HUDEP-2 (cell line): ENCODE measurements around the gene ZNFX1.
"Not testable (repeated sequence)": the region's sequence is repeated elsewhere in the genome, so short reads cannot be mapped to it uniquely, and the experiment has no call there.

ENCODE experiments used
- DNase-seq, 76 experiments: peaks; one replicate each; lab custom pipeline; 2025; ENCODE audit not compliant: unreplicated experiment in 76 of 76; lab: John Stamatoyannopoulos, UW

Gene ZNFX1

DNA sequence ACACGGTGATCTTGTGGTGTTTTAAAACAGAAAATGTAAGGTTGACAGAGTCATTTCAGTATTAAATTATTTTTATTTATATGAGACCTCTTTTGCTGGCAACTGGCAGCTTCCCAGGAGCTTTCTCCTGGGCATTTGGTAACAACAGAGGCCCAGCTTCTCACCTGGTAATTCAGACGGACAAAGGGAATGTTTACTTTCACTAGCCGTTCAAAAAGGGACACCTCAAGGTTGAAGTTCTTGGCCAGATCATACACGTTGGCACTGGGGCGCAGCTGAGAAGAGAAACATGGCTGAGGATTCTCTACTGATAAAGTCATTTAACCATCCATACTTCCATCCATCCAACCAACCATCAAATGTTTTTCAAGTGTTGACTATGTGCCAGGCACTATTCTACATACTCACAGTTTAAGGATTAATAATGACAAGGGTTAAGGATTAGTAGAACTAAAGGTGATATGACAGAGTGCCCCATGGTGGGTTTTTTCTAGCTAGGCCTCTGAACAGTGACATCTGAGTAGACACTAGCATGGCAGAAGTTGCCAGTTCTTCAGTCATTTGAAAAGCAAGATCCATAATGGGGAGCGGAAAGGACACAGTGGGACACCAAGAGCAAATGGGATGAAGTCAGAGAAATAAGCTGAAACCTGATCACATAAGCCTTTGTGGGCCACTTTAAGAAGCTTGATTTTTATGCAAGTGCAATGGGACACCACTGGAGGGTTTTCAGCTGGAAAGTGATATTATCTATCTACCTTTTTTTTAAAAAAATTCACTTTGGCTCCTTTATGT lies 25.1 kb downstream of the ZNFX1 start:
- no peak for DNase-seq

DNA sequence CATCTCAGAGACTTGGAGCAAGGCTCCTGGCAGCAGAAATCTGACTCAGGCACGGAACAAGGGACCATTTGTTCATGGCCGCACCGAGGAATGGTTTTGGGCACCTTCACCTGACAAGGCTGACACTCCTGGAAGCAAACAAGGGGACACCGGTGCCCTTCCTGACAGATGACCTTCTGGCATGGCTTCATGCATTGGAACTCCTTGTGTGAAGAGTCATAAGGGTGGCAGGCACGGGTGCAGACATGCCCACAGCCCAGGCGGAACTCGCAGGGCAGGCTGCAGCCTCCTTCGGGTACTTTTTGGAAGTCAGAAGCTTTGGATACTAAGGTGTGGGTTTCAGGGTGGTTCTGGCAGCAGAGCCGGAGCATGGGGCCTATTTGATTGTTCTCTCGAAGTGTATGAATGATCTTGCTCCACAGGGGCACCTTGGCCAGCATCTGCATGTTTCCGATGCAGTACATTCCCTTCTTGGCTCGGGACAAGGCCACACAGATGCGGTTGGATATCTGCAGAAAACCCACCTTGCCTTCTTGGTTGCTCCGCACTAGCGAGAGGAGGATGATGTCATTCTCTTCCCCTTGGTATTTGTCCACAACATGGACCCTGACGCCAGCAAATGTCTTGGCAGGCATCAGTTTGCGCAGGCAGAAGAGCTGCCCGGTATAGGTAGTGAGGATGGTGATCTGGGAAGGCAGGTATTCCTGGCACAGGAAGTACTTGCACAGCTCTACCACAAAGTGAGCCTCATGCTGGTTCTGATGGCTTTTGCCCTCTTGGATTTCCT lies 28.8 kb downstream of the ZNFX1 start:
- no peak for DNase-seq

DNA sequence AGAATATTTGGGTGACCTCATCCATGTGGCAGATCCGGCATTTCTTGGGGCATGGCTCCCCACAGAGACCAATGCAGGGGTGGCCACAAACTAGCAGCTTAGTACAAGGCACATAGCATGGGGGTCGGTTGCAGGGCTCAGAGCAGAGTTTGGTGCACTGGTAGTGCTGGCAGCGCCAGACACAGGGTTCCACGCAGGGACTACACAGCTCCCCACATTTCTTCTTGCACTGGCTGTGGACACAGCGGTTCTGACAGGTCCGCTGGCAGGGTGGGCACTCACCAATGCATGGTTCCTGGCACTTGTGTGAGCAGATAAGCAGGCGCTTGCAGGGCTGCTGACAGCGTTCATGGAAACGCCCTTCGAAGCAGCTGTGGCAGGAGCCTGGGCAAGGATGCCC lies 29.6 kb downstream of the ZNFX1 start:
- no peak for DNase-seq

DNA sequence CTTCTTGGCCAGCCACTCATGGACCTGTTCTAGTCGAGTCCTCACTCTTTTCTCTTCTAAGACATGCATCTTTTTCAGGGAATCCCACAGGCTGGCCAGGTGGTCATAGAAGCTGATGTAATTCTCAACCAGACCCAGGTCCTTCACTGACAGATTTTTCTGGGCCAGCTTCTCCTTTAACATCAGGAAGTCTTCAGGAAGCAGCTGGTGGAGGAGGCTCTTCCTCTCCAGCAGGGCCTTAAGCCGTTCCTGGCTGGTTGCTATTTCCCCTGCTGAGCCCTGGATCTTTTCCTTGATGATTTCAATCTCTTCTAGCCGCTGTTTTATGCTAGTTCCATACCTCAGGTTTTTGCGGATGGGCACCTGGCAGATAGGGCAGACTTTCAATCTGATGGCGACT lies 30.1 kb downstream of the ZNFX1 start:
- no peak for DNase-seq

DNA sequence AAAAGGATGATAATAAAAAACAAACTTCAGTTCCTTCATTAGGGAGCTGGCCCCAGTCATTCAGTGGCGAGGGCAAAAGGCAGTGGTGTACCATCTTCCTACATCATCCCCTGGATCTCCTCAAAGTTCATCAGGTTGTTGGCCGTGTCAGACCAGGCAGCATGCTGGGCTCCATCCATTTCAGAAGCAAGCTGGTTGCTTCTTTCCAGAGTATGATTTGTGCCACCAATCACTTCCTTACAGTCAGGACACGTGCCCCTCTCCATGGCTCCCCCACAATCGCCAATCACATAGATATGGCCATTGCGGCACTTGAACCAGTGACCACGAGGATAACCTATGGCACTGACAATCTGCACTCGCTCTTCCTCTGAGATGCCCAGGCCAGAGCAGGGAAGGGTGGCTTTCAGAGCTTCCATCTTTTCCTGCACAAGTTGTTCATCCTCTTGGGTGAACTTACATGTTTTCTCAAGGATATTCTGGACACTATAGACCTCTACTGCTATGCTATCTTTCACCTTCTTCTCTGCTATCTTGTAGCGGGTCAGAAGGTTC lies 30.6 kb downstream of the ZNFX1 start:
- DNase-seq: no peak

DNA sequence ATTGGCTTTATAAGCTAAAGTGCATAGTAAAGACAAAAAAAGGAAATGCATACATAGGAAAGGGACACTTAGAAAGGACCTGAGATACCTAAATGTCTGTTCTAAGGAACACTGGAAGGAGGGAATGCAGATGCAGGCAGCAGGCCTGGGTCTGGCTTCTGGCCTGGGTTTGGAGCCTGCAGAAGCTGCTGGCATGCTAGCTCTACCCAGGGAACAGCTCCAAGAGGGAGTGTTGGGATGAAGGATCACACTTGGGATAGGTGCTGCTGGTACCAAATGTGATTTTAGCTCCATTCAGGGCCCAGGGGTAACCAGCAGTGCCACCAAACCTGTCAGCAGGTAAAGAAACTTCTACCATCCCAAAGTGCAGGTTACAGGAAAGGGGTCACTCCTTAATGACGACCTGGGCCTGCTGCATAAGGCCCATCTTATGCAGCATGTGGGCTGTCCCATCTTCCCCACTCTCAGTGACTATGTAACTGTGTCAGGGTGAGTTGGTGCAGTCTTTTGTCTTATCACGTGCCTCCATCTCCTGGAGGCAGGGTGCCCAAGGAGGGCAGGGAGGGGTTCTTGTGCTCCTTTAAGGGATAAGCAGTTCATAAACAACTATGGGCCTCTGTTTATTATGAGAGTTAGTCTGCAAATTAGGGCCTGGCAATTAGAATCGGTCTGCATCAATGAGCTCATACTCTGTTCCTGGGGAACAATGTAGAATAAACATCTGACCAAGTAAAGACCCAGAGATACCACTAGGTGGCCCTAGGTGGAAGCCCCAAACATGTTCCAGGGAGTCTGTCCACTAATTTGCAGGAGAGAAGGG lies 31.7 kb downstream of the ZNFX1 start:
- DNase-seq: peak in 51 of 76 experiments; percentile 2 to 67 (median 24)

DNA sequence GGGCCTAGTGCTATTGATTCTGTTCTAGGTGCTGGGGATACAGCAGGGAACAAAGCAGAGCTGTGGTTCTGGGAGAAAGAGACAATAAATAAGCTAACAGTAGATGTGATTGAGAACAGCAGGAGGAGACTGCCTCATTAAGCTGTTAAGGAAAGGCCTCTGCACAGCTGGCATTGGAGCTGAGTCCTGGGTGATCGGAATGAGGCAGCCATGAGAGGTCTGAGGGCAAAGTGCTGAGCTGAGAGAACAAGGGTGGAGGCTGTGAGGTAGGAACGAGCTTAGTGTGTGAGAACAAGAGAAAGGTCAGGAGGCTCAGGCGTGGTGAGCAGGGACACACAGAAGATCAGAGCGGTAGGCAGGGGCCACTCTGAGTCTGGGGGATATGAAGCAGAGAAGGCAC lies 40.3 kb downstream of the ZNFX1 start:
- no peak for DNase-seq

DNA sequence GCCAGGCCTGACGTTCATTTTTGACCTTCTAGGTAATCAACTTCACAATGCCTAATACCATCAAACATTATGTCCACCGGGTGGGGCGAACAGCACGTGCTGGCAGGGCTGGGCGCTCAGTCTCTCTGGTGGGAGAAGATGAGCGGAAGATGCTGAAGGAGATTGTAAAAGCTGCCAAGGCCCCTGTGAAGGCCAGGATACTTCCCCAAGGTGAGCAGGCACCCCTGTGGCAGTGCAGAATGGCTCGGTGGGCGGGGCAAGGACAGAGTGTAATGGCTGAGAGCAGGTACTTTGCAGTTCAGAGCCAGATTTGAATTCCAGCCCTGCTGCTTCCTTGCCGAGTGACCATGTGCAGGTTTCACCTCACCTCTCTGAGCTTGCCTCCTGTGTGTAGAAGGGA lies 41.6 kb downstream of the ZNFX1 start:
- DNase-seq: no peak

DNA sequence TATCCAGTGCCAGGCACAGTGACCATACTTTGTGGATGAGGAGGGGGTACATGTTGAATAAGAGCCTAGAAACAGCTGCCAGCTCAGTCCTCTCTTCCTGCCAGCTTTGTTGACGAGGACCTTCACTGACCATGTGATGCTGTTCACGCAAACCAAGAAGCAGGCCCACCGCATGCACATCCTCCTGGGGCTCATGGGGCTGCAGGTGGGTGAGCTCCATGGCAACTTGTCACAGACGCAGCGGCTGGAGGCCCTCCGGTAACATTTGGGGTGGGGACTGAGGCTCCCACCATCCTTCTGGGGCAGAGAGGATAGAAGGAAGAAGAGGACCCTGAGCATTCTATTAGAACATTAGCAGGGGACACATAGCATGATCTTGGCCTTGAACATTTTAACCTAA lies 43.0 kb downstream of the ZNFX1 start:
- DNase-seq: no peak

DNA sequence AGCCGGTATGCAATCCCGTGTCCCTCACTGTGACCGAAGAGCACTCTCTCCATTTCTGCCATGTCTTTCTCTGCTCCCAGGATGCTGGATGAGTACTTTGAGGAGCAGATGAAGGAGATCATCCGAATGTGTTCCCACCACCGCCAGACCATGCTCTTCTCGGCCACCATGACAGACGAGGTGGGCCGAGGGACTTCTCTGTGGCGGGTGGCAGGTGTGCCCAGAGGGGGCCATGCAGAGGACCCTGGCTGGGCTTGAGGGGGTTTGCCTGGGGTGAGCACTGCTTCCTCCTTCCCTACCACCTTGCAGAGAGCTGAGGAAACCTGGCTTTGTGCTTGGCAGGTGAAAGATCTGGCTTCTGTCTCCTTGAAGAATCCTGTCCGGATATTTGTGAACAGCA lies 44.6 kb downstream of the ZNFX1 start:
- no peak for DNase-seq

DNA sequence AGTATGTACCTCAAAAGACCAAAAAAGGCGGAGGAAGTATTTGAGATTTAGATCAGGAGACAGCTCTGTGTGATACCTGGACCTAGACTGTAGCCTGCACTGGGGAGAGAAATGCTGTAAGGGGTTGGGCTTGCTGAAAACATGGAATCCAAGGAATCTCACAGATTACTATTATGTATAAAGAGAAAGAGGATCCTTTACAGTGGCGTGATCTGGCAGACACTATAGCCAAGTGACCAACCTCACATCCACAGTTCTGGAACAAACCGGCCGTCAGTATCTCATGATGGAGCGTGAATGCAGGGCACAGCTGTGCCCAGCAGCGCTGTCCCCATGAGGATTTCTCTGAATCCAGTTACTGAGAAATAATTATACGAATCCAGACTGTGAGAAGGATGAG lies 46.4 kb downstream of the ZNFX1 start:
- DNase-seq: no peak

DNA sequence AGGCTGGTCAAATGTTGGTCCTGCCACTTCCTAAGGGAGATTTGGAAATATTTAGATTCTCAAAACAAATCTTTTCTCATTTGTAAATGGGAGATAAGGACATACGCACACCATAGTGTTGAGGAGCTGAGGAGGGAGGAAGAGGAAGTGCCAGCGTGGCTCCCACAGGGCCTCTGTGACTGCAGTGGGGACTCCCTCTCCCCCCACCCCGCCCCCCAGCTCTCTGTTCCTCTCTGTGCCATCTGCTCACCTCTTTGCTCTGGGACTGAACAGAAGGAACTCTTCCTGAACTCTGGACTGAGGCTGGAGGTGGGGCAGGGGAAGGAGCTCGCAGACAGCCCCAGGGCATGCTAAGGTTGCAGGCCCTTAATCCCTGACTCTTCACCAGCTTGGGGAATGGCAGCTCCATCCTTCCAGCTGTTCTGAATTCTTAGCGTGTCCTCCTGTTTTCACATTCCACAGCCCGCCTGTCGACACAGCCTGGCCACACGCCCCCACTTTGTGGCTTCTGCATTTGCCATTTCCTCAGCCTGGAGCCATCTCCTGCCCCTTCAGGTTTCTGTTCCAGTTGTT lies 47.2 kb downstream of the ZNFX1 start:
- DNase-seq: peak in 33 of 76 experiments; percentile 4 to 70 (median 32)

DNA sequence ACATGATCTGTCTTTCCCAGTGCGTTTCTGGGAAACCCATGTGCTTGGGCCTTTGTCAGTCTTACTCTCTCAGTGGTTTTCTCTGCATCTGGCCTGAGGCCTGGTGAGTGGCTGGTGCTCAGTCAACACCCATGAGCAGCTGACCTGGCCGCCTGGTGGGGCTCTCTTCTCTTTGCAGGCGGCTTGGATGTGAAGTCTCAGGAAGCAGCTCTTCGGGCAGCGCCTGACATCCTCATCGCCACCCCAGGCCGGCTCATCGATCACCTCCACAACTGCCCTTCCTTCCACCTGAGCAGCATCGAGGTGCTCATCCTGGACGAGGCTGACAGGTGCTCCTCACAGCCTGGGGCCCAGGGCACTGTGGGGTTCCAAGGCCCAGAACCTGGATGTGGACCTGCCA lies 47.8 kb downstream of the ZNFX1 start:
- peak in 27 of 76 experiments; percentile 6 to 67 (median 32) for DNase-seq

DNA sequence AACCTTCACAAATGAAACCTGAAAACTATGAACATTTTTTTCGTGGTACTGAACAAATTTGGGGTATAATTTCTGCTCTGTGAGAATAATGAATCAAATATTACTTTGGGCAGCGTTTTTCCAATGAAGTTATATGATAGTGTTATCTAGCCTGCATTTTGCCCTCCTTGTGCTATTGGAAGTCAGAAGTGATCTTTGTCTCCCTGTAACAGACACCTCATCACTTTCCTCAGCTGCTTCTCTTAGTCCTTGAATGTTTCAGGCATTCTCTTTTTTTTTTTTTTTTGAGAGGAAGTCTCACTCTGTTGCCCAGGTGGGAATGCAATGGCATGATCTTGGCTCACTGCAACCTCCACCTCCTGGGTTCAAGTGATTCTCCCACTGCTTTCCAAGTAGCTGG lies 48.5 kb downstream of the ZNFX1 start:
- no peak for DNase-seq

DNA sequence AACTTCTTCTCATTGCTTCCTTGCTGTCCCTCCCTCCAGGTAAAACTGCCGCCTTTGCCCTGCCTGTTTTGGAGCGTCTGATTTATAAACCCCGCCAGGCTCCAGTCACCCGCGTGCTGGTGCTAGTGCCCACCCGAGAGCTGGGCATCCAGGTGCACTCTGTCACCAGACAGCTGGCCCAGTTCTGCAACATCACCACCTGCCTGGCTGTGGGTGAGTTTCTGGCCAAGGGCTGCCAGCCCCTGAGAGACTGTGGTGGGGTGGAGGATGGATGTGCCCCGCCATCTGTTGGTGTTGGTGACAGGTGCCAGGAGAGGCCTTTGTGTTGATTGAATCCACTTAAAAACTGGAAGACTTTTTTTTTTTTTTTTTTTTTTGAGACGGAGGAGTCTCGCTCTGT lies 49.2 kb downstream of the ZNFX1 start:
- DNase-seq: no peak

DNA sequence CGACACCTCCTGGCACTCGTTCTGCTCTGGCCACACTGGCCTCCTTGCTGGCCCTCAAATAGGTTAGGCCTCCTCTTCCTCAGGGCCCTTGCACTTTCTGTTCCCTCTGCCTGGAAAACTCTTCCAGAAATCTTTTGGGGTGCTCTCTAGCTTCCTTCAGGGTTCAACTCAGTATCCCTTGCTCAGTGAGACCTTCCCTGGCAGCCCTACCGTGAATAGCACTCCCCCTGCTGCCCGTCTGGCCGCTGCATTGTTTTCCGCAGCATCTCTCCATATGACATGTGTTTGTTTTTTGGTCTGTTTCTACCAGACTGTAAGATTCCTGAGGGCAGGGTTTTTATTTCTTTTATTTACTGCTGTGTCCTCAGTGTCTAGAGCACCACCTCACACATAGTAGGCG lies 52.0 kb downstream of the ZNFX1 start:
- DNase-seq: no peak

DNA sequence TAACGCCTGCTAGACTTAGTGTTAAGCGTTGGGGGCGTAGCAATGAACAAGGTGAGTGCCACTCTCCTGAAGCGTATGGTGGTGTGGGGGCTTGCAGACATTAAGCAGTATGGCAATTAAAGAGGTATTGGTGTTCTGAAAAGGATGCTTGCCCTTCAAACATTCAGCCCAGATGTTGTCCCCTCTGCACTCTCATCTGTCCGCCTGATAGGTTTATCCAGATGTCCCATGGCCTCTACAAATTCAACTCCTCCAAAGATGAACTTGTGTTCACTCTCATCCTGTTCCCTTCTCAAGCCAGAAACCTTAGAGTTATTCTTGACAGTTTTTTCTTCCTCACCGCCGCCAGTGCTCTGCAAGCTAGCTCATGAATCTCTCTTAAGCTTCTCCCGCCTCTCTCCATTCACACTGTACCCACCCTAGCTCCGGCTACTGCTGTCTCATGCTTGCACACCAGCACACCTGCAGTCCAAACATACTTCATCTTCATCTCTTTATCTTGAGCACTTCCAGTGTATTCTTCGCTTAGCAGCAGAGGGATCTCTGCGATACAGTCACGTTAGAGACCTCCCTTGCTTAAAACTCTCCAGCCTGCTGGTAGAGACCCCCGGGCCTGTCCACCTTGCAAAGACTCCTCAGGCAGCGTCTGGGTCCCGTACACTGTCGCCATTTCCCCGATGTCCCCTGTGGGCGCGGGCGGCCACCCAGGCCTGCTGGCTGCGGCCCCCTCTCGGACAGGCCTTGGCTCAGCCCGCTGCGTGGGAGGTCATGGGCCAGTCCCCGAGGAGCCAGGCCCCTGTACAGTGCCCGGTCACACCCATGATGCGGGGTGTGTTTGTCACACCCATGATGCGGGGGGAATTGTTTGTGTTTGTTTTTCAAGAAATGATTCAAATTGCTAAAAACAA lies 57.7 kb downstream of the ZNFX1 start:
- peak in 1 of 76 experiments; percentile 10 for DNase-seq

DNA sequence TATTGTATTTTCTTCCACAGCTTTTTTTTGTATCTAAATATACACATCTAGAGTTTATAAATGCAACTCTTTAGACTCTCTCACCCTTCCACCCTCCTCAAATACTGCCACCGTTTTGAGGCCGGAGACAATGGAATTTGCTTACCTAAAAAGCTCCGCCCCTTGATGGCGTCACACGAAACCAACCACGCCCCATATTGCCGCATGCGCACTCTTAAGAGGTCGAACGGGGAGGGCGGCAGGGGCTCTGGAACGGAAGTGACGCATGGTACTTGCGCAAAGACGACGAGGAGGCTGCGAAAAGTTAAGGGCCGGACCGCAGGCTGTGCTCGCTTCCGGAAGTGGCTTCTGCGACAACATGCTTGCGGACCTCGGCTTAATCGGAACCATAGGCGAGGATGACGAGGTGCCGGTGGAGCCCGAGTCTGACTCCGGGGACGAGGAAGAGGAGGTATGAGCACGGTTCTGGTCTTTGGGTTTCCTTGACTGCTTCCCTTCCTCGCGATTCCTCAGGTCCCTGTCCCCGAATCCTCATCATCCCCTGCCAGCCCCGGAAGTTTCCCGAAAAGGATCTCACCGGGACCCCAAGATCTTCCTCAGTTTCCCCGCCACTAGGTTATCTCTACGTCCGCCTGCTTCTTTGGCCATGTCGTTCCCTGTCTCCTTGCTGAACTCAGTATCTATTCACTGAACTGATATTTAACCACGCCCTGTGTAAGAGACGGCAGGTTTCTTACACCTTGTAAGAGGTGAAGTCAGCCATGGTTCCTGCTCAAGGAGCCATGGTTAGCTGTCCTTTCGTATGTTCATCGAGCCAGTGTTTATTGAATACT lies 58.5 kb downstream of the ZNFX1 start, which contains the start of gene DDX27:
Gene DDX27 (plus strand): TSS at position 326 of the 833 bp plus-strand sequence. CDS start 33 bp downstream, at position 359.
- peak in 75 of 76 experiments; percentile 42 to 98 (median 92) for DNase-seq

DNA sequence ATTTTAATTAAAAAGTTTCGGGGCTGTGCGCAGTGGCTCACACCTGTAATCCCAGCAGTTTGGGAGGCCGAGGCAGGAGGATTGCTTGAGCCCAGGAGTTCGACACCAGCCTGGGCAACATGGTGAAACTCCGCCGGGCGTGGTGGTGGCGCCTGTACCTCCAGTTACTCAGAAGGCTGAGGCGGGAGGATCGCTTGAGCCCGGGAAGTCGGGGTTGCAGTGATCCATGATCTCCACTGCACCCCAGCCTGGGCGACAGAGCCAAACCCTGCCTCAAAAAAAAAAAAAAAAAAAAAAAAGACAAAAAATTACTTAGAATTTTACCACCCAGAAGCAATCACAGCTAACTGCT lies 59.1 kb downstream of the ZNFX1 start:
- not testable (repeated sequence) for DNase-seq
